Astrocyte (in vitro differentiated cells and primary cell): Measurements from ENCODE around the gene WDR64. TPM values are rescaled to one million over a fixed set of nuclear protein-coding genes. Genes with fewer than 3 reads are reported as not detected.

Experiments
- DNase-seq: peaks from one replicate; pipeline ENCODE4 v3.0.0-alpha.2; 2010; ENCODE audit warnings: low read depth
- FAIRE-seq: peaks from 2 replicates; lab custom pipeline; 2011; peaks lifted over from hg19 to GRCh38; lab: Jason Lieb, UNC
- H2AFZ ChIP-seq: 2 replicates; pipeline ENCODE4 v1.6.0; 2012; ENCODE audit warnings: low read depth, low read length, inconsistent platforms
- H3K27ac ChIP-seq: 2 replicates; pipeline ENCODE4 v1.5.1; 2011; ENCODE audit warnings: low read depth, low read length, inconsistent platforms
- H3K27me3 ChIP-seq: 2 replicates; pipeline ENCODE4 v1.6.0; 2011; ENCODE audit warnings: low read length, inconsistent platforms; ENCODE audit not compliant: insufficient read depth
- H3K36me3 ChIP-seq: 2 replicates; pipeline ENCODE4 v1.5.1; 2011; ENCODE audit warnings: low read length, inconsistent platforms; ENCODE audit not compliant: insufficient read depth
- H3K4me1 ChIP-seq: 2 replicates; pipeline ENCODE4 v1.5.1; 2011; ENCODE audit warnings: low read length, inconsistent platforms; ENCODE audit not compliant: insufficient read depth
- H3K4me2 ChIP-seq: 2 replicates; pipeline ENCODE4 v1.6.0; 2012; ENCODE audit warnings: low read length, inconsistent platforms
- H3K4me3 ChIP-seq: 2 replicates; pipeline ENCODE4 v1.5.1; 2011; ENCODE audit warnings: low read depth, mild to moderate bottlenecking, low read length, inconsistent platforms; ENCODE audit not compliant: insufficient read depth
- H3K79me2 ChIP-seq: 2 replicates; pipeline ENCODE4 v1.6.0; 2012; ENCODE audit warnings: mild to moderate bottlenecking, low read length, inconsistent platforms; ENCODE audit not compliant: insufficient read depth
- H3K9ac ChIP-seq: 2 replicates; pipeline ENCODE4 v1.6.0; 2012; ENCODE audit warnings: mild to moderate bottlenecking, low read length, inconsistent platforms
- H3K9me3 ChIP-seq: 2 replicates; pipeline ENCODE4 v1.5.1; 2012; ENCODE audit warnings: low read depth, mild to moderate bottlenecking, low read length, inconsistent platforms; ENCODE audit not compliant: insufficient read depth
- H4K20me1 ChIP-seq: 2 replicates; pipeline ENCODE4 v1.6.0; 2012; ENCODE audit warnings: low read length, inconsistent platforms; ENCODE audit not compliant: insufficient read depth
- H3K27ac Mint-ChIP-seq: one replicate; pipeline ENCODE4 v1.8.0; 2021; ENCODE audit warnings: mild to moderate bottlenecking, mixed read lengths; ENCODE audit not compliant: unreplicated experiment
- H3K27me3 Mint-ChIP-seq: one replicate; pipeline ENCODE4 v1.8.0; 2021; ENCODE audit warnings: low read depth, mixed read lengths; ENCODE audit not compliant: unreplicated experiment
- H3K36me3 Mint-ChIP-seq: one replicate; pipeline ENCODE4 v1.8.0; 2021; ENCODE audit warnings: low read depth, mixed read lengths; ENCODE audit not compliant: unreplicated experiment
- H3K4me1 Mint-ChIP-seq: one replicate; pipeline ENCODE4 v1.8.0; 2021; ENCODE audit warnings: low read depth, mixed read lengths; ENCODE audit not compliant: unreplicated experiment
- H3K4me3 Mint-ChIP-seq: one replicate; pipeline ENCODE4 v1.8.0; 2021; ENCODE audit warnings: mild to moderate bottlenecking, moderate library complexity, mixed read lengths; ENCODE audit not compliant: unreplicated experiment
- H3K9me3 Mint-ChIP-seq: one replicate; pipeline ENCODE4 v1.8.0; 2021; ENCODE audit warnings: mild to moderate bottlenecking, mixed read lengths; ENCODE audit not compliant: unreplicated experiment
- CTCF ChIP-seq: IDR thresholded peaks from 2 replicates; pipeline ENCODE4 v1.5.1; 2011; ENCODE audit warnings: low read depth, mild to moderate bottlenecking, inconsistent platforms, low read length, moderate library complexity; ENCODE audit not compliant: insufficient read depth
- EZH2 ChIP-seq: IDR thresholded peaks from 2 replicates; pipeline ENCODE4 v1.6.1; 2012; ENCODE audit warnings: mild to moderate bottlenecking, low read length, inconsistent platforms; ENCODE audit not compliant: insufficient read depth
- total RNA-seq: library from RNA; stranded (reverse); gene quantifications from 2 replicates; pipeline ENCODE4 v1.2.1, GENCODE V29; 2021

WDR64 gene
- total RNA-seq, 1 donor from 2014 or later = not detected

GRCh38 chr1:241847540-241847795 lies 195.4 kb downstream of the WDR64 start:
- Mint-ChIP-seq H3K27ac (peak overlapping the region; percentile 98), H3K9me3 (no peaks in the 10 kb centered on the region), H3K4me3 (peak overlapping the region; percentile 97), H3K4me1 (peaks cover 5% of the 10 kb centered on the region), H3K36me3 (no peaks in the 10 kb centered on the region), H3K27me3 (no peaks in the 10 kb centered on the region)
- DNase-seq = no peak
- TF ChIP-seq CTCF (no peak), EZH2 (no peak)
- Histone ChIP-seq H3K4me2 (peak overlapping the region; percentile 98), H3K27ac (peak overlapping the region; percentile 98), H3K9me3 (no peaks in the 10 kb centered on the region), H3K4me3 (peak overlapping the region; percentile 92), H3K27me3 (no peaks in the 10 kb centered on the region), H2AFZ (peak overlapping the region; percentile 100), H3K4me1 (peaks cover 10% of the 10 kb centered on the region), H4K20me1 (no peaks in the 10 kb centered on the region), H3K9ac (peak overlapping the region; percentile 94), H3K79me2 (peaks cover 18% of the 10 kb centered on the region), H3K36me3 (no peaks in the 10 kb centered on the region)
- no peak for FAIRE-seq

GRCh38 chr1:241847796-241848685 lies 196.0 kb downstream of the WDR64 start, which contains the start of gene EXO1:
Gene EXO1 (plus strand): TSS chr1:241848204. CDS start chr1:241850426, 2,222 bp downstream.
- Histone ChIP-seq H3K9ac (peak within 1 kb of the TSS; percentile 94), H2AFZ (peak within 1 kb of the TSS; percentile 100), H3K4me3 (peak within 1 kb of the TSS; percentile 92), H3K4me1 (peaks cover 10% of the 10 kb centered on the region), H4K20me1 (no peaks in the 10 kb centered on the region), H3K9me3 (no peaks in the 10 kb centered on the region), H3K79me2 (peaks cover 18% of the 10 kb centered on the region), H3K4me2 (peak within 1 kb of the TSS; percentile 98), H3K27ac (peak within 1 kb of the TSS; percentile 98), H3K27me3 (no peaks in the 10 kb centered on the region), H3K36me3 (peaks cover 2% of the 10 kb centered on the region)
- H3K27ac Mint-ChIP-seq = peak within 1 kb of the TSS; percentile 98
- H3K9me3 Mint-ChIP-seq = no peaks in the 10 kb centered on the region
- H3K36me3 Mint-ChIP-seq = no peaks in the 10 kb centered on the region
- H3K4me1 Mint-ChIP-seq = no peaks in the 10 kb centered on the region
- peak; percentile 82 for DNase-seq
- H3K27me3 Mint-ChIP-seq = no peaks in the 10 kb centered on the region
- FAIRE-seq = peak; percentile 29
- peak within 1 kb of the TSS; percentile 97 for H3K4me3 Mint-ChIP-seq
- no peak for TF ChIP-seq EZH2
- TF ChIP-seq CTCF = peak; percentile 37

GRCh38 chr1:241848686-241849344 lies 196.7 kb downstream of the WDR64 start:
- no peaks in the 10 kb centered on the region for H3K9me3 ChIP-seq
- no peak for FAIRE-seq
- H3K4me2 ChIP-seq = peak overlapping the region; percentile 98
- peak overlapping the region; percentile 98 for H3K27ac ChIP-seq
- H3K36me3 ChIP-seq = peaks cover 3% of the 10 kb centered on the region
- H3K27me3 Mint-ChIP-seq = no peaks in the 10 kb centered on the region
- no peaks in the 10 kb centered on the region for H4K20me1 ChIP-seq
- H3K4me1 ChIP-seq = peaks cover 10% of the 10 kb centered on the region
- H3K4me3 ChIP-seq = peak overlapping the region; percentile 92
- no peak for DNase-seq
- H3K9ac ChIP-seq = peak overlapping the region; percentile 94
- H3K4me1 Mint-ChIP-seq = no peaks in the 10 kb centered on the region
- H3K9me3 Mint-ChIP-seq = no peaks in the 10 kb centered on the region
- H3K27ac Mint-ChIP-seq = no peak overlapping the region
- H3K27me3 ChIP-seq = no peaks in the 10 kb centered on the region
- TF ChIP-seq CTCF (no peak), EZH2 (no peak)
- peak overlapping the region; percentile 97 for H3K4me3 Mint-ChIP-seq
- H3K36me3 Mint-ChIP-seq = no peaks in the 10 kb centered on the region
- H3K79me2 ChIP-seq = peaks cover 18% of the 10 kb centered on the region
- peak overlapping the region; percentile 100 for H2AFZ ChIP-seq
